ENCODE data around the gene ARMH3.

GRCh38 chr10:101874252-101874651 is 181.7 kb downstream of the ARMH3 start:
- TF ChIP-seq CTCF (IDR thresholded peaks at IDR 0.05 in 8 of 11, conservative IDR thresholded peaks at IDR 0.05 in 3 of 11) (no peak), POLR2AphosphoS5 (IDR thresholded peaks at IDR 0.05) (no peak), POLR2A (IDR thresholded peaks at IDR 0.05) (no peak)
